Panc1 (cell line): ENCODE results near the gene FARP1.

Experiments used
- POLR2AphosphoS5 ChIP-seq: IDR thresholded peaks from 2 replicates; pipeline ENCODE4 v1.6.1; 2012; ENCODE audit warnings: mild to moderate bottlenecking, low read depth, low read length, moderate library complexity
- SIN3A ChIP-seq: IDR thresholded peaks from 2 replicates; pipeline ENCODE4 v1.6.1; 2012; ENCODE audit warnings: low read depth, mild to moderate bottlenecking, low read length, moderate library complexity, borderline replicate concordance; ENCODE audit not compliant: insufficient read depth
- TF ChIP-seq, protein P1 (sequence below): fragments of 450-650 bp; IDR thresholded peaks from 2 replicates; pipeline ENCODE4 v1.5.1; 2017; ENCODE audit warnings: mild to moderate bottlenecking
- TF ChIP-seq, protein P2 (sequence below), 2 experiments: IDR thresholded peaks; 2 replicates each; pipeline ENCODE4 v1.6.1; 2011 to 2012; ENCODE audit warnings: low read depth in 2 of 2, control low read depth in 1 of 2, low read length in 1 of 2, mild to moderate bottlenecking in 1 of 2, moderate library complexity in 1 of 2; ENCODE audit not compliant: insufficient read depth in 1 of 2

DNA sequence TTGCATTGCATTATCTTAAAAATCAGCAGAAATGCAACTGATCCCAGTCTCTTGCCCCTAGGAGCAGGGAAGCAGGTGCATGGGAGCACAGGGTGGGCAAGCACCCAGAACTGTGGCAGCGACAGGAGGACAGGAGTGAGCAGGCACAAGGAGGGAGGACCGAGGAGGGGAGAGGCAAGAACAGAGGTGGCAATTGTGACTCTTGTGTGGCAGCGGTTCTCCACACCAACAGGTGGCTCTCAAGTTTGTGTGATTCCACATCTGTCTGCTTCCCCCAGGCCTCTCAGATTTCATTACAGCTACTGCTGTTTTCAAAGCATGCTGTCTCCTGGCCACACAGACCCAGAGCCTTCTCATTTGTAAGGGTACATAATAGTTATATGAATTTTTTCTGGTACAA is 325.5 kb downstream of the FARP1 start:
- TF ChIP-seq, protein P1, sequence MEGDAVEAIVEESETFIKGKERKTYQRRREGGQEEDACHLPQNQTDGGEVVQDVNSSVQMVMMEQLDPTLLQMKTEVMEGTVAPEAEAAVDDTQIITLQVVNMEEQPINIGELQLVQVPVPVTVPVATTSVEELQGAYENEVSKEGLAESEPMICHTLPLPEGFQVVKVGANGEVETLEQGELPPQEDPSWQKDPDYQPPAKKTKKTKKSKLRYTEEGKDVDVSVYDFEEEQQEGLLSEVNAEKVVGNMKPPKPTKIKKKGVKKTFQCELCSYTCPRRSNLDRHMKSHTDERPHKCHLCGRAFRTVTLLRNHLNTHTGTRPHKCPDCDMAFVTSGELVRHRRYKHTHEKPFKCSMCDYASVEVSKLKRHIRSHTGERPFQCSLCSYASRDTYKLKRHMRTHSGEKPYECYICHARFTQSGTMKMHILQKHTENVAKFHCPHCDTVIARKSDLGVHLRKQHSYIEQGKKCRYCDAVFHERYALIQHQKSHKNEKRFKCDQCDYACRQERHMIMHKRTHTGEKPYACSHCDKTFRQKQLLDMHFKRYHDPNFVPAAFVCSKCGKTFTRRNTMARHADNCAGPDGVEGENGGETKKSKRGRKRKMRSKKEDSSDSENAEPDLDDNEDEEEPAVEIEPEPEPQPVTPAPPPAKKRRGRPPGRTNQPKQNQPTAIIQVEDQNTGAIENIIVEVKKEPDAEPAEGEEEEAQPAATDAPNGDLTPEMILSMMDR: no peak
- no peak for TF ChIP-seq SIN3A
- TF ChIP-seq POLR2AphosphoS5: no peak
- TF ChIP-seq, protein P2, sequence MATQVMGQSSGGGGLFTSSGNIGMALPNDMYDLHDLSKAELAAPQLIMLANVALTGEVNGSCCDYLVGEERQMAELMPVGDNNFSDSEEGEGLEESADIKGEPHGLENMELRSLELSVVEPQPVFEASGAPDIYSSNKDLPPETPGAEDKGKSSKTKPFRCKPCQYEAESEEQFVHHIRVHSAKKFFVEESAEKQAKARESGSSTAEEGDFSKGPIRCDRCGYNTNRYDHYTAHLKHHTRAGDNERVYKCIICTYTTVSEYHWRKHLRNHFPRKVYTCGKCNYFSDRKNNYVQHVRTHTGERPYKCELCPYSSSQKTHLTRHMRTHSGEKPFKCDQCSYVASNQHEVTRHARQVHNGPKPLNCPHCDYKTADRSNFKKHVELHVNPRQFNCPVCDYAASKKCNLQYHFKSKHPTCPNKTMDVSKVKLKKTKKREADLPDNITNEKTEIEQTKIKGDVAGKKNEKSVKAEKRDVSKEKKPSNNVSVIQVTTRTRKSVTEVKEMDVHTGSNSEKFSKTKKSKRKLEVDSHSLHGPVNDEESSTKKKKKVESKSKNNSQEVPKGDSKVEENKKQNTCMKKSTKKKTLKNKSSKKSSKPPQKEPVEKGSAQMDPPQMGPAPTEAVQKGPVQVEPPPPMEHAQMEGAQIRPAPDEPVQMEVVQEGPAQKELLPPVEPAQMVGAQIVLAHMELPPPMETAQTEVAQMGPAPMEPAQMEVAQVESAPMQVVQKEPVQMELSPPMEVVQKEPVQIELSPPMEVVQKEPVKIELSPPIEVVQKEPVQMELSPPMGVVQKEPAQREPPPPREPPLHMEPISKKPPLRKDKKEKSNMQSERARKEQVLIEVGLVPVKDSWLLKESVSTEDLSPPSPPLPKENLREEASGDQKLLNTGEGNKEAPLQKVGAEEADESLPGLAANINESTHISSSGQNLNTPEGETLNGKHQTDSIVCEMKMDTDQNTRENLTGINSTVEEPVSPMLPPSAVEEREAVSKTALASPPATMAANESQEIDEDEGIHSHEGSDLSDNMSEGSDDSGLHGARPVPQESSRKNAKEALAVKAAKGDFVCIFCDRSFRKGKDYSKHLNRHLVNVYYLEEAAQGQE (IDR thresholded peaks at IDR 0.05; ENCODE audit: insufficient read depth in 1 of 2, low read depth in 2 of 2, low read length in 1 of 2): no peak
